GM10266 (cell line): ENCODE data around the gene AAMP.

ENCODE experiments used
- DNase-seq: peaks from one replicate; pipeline ENCODE4 v3.0.0; 2012; ENCODE audit errors: extremely low spot score
- TF ChIP-seq, protein P1 (sequence below): IDR thresholded peaks from 2 replicates; pipeline ENCODE4 v1.5.1; 2012; ENCODE audit warnings: mild to moderate bottlenecking, low read depth; ENCODE audit not compliant: control insufficient read depth, insufficient read depth; ENCODE audit errors: missing control alignments

AAMP gene

DNA sequence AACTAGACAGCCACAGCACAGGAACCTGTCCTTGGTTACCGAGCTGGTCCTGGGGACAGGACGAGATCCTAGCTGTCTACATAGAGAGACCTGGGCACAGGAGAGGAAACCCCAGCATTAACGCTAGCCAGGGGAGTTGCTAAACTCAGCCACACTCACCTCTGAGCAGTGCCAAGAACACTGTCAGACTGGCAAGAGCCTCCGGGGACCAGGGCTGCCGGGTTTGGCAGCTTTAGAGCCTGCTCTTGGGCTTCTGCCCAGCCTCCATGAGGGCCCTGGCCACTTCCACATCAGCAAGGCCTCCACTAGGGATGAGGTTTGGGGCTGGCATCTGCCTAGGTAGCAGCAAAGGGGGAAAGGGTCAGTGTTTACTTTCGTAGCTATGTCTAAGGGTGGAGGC, 15.7 kb upstream of the AAMP start:
- TF ChIP-seq, protein P1, sequence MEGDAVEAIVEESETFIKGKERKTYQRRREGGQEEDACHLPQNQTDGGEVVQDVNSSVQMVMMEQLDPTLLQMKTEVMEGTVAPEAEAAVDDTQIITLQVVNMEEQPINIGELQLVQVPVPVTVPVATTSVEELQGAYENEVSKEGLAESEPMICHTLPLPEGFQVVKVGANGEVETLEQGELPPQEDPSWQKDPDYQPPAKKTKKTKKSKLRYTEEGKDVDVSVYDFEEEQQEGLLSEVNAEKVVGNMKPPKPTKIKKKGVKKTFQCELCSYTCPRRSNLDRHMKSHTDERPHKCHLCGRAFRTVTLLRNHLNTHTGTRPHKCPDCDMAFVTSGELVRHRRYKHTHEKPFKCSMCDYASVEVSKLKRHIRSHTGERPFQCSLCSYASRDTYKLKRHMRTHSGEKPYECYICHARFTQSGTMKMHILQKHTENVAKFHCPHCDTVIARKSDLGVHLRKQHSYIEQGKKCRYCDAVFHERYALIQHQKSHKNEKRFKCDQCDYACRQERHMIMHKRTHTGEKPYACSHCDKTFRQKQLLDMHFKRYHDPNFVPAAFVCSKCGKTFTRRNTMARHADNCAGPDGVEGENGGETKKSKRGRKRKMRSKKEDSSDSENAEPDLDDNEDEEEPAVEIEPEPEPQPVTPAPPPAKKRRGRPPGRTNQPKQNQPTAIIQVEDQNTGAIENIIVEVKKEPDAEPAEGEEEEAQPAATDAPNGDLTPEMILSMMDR, result no peak
- no peak for DNase-seq

DNA sequence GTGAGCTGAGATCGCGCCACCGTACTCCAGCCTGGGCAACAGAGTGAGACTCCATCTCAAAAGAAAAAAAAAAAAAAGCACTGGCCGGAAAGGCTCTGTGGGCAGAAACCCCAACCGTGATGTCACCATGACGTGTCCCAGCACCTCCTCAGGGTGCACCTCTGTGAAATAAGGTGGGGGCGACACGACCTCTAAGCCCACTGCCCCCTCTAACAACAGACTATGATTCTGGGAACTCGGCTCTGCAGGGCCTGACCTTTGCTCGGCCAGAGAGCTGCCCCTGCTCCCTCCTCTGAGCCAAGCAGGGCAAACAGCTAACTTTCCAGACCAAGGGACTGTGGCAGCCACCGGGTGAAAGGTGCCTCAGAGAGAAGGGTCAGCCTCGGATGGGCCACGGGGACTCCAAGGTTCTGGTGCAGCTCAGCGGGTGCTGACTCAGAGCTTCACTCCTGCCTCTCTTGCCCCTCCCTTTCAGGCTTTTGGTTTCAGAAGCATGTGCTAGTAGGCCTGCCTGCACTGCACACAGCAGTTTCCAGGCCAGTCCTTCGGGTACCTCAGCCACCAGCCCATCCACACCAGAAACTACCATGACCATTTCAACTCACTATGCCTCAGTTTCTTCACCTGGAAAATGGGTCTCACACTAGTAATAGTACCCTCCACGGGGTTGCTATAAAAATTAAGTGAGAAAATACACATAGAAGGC, 14.3 kb upstream of the AAMP start:
- TF ChIP-seq, protein P1, result no peak
- no peak for DNase-seq

DNA sequence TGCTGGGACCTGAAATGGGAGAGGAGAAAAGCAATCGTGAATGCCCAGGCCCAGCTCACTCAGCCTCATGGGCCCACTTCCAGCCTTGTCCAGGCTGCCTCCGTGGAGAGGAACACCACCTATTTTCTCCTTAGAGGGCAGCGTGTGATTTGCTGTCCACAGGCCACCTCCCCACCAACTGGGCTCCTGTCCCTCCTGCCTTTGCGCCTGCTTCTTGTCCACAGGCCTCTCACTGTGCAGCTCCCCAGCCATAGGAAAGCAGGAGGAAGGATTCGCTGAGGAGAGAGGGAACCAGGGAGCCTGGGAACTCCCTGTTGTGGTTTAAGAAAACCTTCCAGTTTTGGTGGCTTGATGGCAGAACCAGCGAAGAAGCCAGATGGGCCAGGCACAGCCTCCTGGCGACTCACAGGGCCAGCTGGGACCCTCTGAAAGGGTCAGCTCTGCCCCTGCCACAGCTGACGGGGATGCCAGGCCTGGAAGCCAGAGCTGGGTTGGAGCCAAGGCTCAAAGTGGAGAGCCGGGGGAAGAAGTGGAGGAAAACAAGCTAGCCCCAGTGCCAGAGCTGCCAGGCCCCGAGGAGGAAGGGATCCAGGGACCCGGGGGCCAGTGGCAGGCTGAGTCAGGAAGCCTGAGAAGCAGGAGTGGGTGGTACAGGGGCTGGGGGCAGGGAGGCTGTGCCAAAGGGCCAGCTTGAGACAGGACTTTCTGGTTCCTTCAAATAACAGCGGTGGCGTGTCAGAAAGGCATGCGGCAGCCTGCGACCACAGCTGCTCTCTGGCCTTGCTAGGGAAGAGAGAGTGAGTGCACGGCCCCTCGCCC, 12.4 kb upstream of the AAMP start:
- no peak for DNase-seq
- TF ChIP-seq, protein P1, result no peak

DNA sequence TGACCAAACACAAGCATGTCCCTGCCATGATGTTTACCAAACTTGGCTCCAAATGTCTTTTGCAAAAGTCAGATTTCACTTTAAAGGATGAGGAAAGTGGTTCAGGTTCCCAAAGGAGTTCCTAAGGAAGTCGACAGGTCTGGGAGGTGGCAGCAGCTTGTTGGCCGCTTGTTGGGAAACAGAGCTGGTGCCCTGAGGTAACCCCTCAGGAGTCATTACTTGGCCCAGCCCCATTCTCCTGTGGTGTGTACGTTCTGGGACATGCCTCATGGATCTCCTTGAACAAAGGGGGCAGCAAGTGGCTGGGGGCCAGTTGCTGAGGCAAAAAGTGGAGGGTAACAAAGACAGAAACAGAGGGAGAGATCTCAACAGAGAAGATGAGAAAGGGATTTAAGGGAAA, 11.5 kb upstream of the AAMP start:
- TF ChIP-seq, protein P1, result no peak
- no peak for DNase-seq

DNA sequence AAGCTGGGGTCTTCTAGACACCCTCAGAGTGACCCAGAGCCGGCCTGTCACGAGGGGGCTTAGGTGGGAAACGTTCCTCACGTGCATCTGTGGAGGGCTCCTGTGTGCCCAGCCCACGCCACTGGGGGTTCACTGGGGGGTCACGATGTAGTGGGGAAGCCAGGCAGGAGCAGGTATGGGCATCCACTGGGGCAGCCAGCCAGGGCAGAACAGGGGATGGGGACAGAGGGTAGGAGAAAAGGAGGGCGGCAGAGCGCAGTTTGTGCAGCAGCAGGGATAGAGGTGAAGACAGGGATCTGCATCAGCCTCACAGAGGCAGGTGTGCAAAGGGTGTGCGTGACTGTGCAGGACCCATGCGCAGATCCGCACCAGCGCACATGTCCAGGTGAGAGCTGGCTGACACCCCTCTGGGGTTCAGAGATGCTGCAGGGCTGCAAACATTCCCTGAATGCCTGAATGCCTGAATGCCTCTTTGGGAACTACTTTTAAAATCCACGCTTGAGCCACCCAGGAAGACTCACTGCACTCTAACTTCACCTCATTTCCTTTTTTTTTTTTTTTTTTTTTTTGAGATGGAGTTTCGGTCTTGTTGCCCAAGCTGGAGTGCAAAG, 10.4 kb upstream of the AAMP start:
- TF ChIP-seq, protein P1, result no peak

DNA sequence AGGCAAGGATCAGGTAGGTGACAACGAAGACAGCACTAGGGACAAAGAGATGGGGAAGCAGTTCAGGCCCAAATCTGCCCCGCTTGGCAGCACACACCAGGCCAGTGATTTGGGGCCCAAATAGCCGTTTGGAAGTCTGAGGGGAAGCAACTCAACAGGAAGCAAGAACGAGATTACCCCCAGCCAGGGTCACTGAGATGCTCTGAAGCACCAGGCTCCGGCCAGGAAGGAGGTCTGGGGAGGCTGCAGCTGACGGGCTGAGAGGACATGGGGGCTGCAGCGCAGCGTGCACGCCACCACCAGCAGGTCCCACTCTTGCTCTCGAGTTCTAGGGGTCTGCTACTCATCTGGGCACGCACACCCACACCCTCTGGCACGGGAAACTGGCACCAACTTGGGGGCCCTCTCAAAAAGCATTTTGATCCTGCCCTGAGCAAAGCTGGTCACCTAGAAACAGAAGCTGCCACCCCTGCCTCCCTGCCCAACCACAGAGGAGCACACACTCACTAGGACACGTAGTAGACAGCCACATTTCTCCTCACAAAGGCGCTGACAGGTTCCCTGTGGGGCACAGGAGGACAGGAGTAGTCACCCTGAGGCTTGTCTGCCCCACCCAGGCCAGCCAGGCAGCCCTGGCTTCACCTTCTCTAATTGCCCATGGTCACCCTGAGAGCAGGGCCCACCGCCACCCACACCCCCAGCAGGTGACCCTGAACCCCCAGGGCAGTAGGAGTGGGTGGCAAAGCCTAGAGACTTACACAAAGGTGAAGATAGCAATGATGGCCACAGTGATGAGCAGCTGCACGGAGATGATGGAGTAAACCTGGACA, 8.8 kb upstream of the AAMP start:
- TF ChIP-seq, protein P1, result no peak
- DNase-seq, result no peak

More for the DNA sequence above, 10.4 kb upstream of the AAMP start:
- no peak for DNase-seq
